DMS114 treated with DMSO at 0.1 percent for 48 hours (cell line): ENCODE results near the gene PAIP2.

Experiments
- DNase-seq: peaks from one replicate; lab custom pipeline; 2025; ENCODE audit not compliant: unreplicated experiment; lab: John Stamatoyannopoulos, UW

PAIP2 gene

GRCh38 chr5:139391570-139392323 lies 50.1 kb downstream of the PAIP2 start:
- no peak for DNase-seq

DNA sequence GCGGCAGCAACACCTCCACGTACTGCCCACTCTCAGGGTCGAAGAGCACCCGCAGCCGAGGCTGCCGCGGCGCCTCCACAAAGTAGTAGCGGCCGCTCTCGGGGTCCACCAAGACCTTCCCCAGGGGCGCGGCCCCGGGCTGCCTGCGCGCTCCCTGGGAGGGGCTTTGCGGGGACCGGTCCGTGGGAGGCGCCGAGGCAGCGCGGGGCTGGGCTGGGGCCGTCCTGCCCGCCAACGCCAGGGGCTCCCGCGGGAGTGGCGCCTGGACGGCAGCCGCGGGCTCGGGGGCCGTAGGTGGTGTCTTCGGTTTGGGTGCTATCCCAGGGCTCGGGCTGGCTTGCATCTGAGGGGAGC lies 50.6 kb downstream of the PAIP2 start:
- no peak for DNase-seq

DNA sequence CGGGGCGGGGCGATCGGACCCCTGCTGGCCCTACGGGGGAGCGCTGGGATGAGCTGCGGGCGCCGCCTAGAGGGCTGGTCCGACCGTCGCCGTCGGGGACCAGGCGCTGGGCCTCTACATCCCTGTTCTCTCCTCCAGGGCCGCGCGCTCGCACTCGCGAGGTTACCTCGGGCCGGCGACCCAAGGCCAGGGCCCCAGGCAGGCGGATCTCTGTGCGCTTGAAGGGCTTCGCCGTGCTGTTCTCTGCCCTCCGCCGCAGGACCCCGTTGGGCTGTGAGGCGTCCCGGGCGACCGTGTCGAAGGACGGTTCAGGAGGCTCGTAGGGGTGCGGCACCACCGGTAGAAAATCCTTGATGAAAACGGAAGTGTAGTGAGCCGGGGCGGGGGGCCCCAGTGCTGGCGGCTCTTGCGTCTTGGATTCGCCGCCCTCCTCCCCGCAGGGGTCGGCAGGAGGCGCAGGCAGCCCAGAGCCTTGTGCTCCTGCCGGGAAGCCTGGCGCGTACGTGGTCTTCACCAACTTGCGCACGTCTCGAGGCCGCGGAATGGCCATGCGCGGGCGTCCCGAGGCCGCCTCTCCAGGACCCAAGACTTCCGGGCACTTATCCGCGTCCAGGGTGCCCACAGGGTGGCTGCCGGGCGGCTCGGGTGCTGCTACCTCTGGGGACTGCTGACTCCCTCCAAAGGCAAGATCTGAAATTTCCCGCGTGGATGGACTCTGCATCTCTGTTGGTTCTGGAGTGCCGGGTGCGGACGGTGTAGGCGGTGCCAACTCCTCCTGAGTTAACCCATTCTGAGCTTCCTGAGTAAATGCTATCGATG lies 51.2 kb downstream of the PAIP2 start:
- DNase-seq = peak; percentile 58

- DNase-seq = no peak
Observed at GRCh38 chr5:139393497-139394122, 52.0 kb downstream of the PAIP2 start.

GRCh38 chr5:139394123-139394653 lies 52.5 kb downstream of the PAIP2 start:
- DNase-seq = no peak

DNA sequence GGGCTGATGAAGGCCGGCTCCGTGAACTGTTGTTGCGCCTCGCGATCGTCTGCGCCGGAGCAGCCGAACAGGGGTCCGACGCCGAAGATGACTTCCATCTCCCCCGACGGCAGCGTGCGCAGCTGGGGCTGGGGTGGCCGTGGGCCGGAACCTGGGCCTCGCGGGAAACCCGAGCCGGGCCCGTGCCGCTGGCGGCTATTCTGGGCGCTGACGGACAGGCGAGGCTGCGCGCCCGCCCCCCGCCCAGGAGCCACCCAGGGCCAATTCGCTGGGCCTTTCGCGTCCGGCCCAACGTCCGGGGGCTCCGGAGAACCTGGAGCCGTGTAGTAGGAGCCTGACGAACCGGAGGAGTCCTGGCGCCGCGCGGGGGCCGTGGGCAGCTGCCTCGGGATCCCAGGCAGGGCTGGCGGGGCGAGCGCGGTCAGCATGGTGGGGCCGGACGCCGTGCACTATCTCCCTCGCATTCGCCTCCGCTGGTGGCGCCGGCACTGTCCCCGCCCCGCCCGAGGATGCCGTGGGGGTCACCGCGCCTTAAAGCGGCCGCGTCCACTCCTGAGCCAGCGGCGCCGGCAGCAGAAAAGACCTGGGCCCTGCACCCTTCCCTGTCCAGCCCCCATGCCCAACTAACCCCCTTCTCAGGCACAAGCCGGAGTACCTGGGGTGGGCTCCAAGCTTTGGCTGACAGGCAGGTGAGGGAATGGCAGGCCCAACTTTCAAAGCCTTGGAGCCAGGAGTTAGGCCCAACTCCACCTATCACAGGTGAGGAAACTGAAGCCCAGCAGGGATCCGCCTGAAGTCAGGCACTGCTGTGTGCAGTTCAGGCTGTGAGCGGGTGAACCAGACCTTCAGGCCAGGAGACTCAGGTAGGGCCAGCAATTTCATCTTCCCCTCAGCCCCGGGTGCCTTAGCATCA lies 53.3 kb downstream of the PAIP2 start, which contains the start of gene PROB1:
PROB1 (minus strand) TSS at position 451 of the 913 bp plus-strand sequence; CDS start at position 428, 23 bp downstream.
- no peak for DNase-seq

GRCh38 chr5:139395844-139396640 lies 54.4 kb downstream of the PAIP2 start:
- no peak for DNase-seq

DNA sequence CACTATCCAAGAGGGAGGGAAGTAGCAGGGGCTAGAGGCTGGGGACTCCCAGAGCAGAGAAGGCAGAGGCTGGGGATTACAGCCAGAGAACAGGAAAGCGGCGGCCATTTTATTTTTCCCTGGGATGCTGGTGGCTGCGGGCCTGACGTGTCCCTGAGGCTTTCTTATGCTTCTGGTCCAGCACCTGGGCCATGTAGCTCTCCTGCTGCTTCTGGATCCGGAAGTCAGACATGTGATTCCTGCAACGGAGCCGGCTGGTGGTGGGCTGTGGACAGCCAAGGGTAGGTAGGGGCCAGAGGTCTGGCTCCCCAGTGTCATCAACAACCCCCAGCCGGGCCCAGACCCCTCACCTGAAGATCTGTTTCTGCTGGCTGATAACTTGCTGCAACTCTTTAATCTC lies 55.0 kb downstream of the PAIP2 start:
- DNase-seq = no peak

GRCh38 chr5:139397921-139398320 lies 56.3 kb downstream of the PAIP2 start:
- DNase-seq = no peak

GRCh38 chr5:139399501-139400121 lies 58.0 kb downstream of the PAIP2 start:
- DNase-seq = no peak

GRCh38 chr5:139401546-139401945 lies 59.9 kb downstream of the PAIP2 start:
- no peak for DNase-seq

DNA sequence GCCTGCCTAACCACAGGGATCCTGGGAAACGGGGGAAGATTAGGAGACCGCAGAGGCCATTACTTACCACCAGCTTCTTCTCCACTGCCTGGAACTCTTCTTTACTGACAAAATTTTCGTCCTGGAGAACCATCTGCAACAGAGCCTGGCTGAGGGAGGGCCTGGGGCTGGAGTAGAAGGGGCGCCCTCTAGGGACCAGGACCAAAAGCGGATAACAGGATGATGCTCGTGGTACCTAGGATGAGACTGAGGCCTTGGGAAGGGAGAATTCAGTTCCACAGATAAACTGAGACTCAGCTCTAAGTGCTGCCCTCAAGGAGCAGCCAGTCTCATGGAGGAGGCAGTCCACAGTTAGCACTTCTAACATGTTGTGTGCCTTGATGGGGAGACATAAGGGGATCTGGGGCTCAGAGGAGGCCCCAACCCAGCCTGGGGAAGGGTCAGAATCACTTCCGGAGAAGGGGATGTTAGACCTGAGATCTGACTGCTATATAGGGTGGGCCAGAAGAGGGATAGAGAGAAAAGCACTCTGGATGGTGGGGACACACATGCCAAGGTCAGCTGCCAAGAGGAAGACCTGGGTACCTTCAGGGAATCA lies 61.0 kb downstream of the PAIP2 start:
- DNase-seq = no peak

DNA sequence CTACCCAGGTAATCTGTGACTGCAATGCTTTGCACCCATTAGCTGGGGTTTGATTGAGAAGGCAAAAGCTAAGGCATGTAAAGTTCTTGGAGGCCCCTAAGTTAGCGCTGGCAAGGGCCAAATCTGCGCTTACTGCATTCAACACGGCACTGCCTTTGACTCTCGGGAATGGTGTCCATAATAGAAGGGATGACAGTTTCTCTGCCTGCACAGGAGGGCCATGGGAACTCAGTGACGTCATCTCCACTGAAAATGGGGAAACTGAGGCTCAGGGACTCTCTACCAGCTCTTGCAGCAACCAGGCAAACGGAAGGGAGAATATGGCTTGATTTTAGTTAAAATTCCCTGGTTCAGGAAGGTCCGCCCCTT lies 61.7 kb downstream of the PAIP2 start:
- no peak for DNase-seq

DNA sequence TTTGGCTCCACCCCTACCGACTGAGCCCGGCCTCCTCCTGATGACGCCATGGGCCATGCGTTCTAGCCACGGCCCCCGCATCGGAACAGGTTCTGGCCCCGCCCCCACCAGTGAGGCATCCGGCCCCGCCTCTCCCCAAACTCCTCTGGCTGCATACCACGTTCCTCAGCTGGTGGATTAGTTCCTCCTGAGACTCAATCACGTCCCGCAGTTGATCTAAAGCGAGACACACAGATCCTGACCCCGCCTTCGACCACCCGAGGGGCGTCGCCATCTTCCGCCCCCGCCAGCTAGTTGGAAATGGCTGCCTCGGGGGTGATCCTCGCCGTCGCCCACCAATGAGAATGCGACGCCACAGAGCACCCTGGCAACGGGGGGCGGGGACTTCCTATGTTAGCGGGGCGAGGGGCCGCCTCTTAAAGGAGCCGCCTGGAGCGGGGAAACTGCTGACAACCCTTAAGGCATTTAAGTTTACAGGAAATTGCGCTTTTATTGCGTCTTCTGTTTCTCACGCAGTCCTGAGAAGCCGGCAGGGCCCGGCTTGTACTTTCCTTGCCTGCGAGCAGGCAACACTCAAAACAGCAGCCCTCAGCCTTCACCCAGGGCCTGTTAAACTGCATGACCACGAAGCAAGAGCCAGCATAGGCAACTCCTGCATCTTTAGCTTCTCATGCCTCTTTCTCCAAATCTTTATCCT lies 62.3 kb downstream of the PAIP2 start, which contains the start of gene SPATA24:
SPATA24 (minus strand) TSS at position 303 of the 697 bp plus-strand sequence; CDS start at position 274, 29 bp downstream.
- peak; percentile 96 for DNase-seq

DNA sequence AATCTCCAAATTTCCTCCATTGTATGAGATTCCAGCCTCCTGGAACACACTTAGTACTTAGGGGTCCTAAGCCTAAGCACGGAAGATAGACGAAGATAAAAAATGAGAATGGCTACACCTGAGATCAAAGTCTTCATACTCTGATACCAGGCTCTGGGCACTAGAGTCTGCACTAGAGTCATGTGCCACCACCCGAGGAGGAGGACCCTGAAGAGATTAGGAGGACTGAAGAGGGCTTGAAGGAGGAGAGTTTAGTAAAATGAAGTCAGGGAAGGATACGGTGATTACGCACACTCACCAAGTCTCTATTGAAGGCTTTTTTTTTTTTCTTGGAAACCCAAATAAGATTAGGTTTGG lies 62.8 kb downstream of the PAIP2 start:
- no peak for DNase-seq

DNA sequence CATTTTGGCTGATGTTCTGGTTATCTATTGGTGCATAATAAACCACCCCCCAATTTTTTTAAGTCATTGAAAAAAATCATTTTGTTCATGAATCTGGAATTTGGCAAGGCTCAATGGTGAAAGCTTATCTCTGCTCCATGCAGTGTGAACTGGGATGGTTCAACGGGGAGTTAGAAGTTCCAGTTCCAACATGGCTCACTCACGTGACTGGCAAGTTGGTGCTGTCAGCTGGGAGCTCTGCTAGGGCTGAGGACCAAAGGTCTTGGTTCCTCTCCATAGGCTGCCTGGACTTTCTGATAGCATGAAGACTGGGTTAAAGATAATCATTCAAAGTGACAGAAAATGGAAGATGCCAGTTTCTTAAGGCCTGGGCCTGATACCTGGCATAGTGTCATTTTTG lies 65.3 kb downstream of the PAIP2 start:
- no peak for DNase-seq

DNA sequence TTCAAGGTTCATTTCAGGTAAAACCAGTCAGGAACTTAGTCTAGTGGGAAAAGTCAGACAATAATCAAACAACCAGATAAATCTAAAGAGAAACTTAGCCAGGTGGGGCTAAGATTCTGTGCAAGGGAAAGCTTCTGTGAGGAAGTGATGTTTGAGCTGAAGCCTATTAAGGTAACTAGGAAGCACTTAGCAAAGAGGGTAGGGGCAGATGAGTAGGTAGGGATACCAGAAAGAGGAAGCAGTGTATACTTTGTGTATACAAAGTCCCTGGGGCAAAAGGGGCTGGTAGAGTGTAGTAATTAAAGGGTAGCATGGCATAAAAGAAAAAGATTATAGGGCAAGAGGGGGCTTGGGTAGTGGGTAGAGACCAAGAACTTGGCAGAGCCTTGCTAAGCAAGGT lies 65.9 kb downstream of the PAIP2 start:
- DNase-seq = no peak

GRCh38 chr5:139408191-139408590 lies 66.5 kb downstream of the PAIP2 start:
- no peak for DNase-seq
